GM12865 (cell line): ENCODE measurements around the gene CACNA2D1.

ENCODE experiments used
- DNase-seq: peaks from one replicate; pipeline ENCODE4 v3.0.0; 2010; ENCODE audit warnings: low read depth
- H3K4me3 ChIP-seq: 2 replicates; pipeline ENCODE4 v1.5.1; 2011; ENCODE audit warnings: mild to moderate bottlenecking, low read depth, low read length, control low read depth
- CTCF ChIP-seq: IDR thresholded peaks from 2 replicates; pipeline ENCODE4 v1.5.1; 2011; ENCODE audit warnings: low read length, control low read depth, low read depth, inconsistent platforms; ENCODE audit not compliant: insufficient read depth; ENCODE audit errors: missing control alignments

CACNA2D1 gene

GRCh38 chr7:82348251-82348650 is 95.3 kb downstream of the CACNA2D1 start:
- DNase-seq = no peak
- no peak overlapping the region for H3K4me3 ChIP-seq

GRCh38 chr7:82347808-82348207 is 95.8 kb downstream of the CACNA2D1 start:
- no peak overlapping the region for H3K4me3 ChIP-seq
- no peak for DNase-seq
- TF ChIP-seq CTCF = no peak

More at GRCh38 chr7:82348251-82348650, 95.3 kb downstream of the CACNA2D1 start:
- no peak for TF ChIP-seq CTCF

- TF ChIP-seq CTCF = no peak
- H3K4me3 ChIP-seq = no peak overlapping the region
- no peak for DNase-seq
These were observed 97.7 kb downstream of the CACNA2D1 start for GRCh38 chr7:82345886-82346285.

- DNase-seq = no peak
- TF ChIP-seq CTCF = no peak
- H3K4me3 ChIP-seq = no peak overlapping the region
These were observed 99.9 kb downstream of the CACNA2D1 start for GRCh38 chr7:82343716-82344115.

GRCh38 chr7:82339958-82340357 is 103.6 kb downstream of the CACNA2D1 start:
- DNase-seq = no peak
- H3K4me3 ChIP-seq = no peak overlapping the region
- no peak for TF ChIP-seq CTCF

- peak; percentile 5 for DNase-seq
- TF ChIP-seq CTCF = no peak
- H3K4me3 ChIP-seq = no peak overlapping the region
These were observed 107.7 kb downstream of the CACNA2D1 start for GRCh38 chr7:82335927-82336326.

GRCh38 chr7:82335001-82335400 is 108.6 kb downstream of the CACNA2D1 start:
- DNase-seq = no peak
- no peak overlapping the region for H3K4me3 ChIP-seq
- no peak for TF ChIP-seq CTCF
